GM12878 (cell line): ENCODE measurements around the gene MTFR2. TPM values are rescaled to one million over a fixed set of nuclear protein-coding genes. Genes with fewer than 3 reads are reported as not detected.
A peak's percentile ranks its signal among the peaks of the same experiment; 100 is the strongest.

Source experiments
- ATAC-seq: fragments of 200-7000 bp; cut with Tn5 transposase; 3 replicates; pipeline ENCODE4 v1.9.1; 2020; ENCODE audit warnings: mild to moderate bottlenecking, moderate library complexity
- BruUV-seq: library from RNA; stranded (reverse); fragments of 400-500 nt; replicated peaks from 2 replicates; lab custom pipeline; 2021; lab: Mats Ljungman, UMichigan
- CTCF ChIA-PET: fragments of 300-600 bp; sonication (Branson Sonifier 250); formaldehyde crosslinking; extraction: SDS; loops from one replicate; lab custom pipeline; 2021; ENCODE audit warnings: inconsistent platforms; lab: Yijun Ruan, JAX
- POLR2A ChIA-PET: fragments of 350-600 bp; formaldehyde crosslinking; extraction: SDS; loops from one replicate; lab custom pipeline; 2021; ENCODE audit warnings: inconsistent platforms; lab: Charles Lee
- RAD21 ChIA-PET: fragments of 300-600 bp; sonication (Branson Sonifier 250); formaldehyde crosslinking; loops from one replicate; lab custom pipeline; 2023; ENCODE audit warnings: antibody characterized with exemption; ENCODE audit not compliant: unreplicated experiment; lab: Charles Lee
- SMC1A ChIA-PET: fragments of 300-600 bp; sonication (Branson Sonifier 250); formaldehyde crosslinking; loops from one replicate; lab custom pipeline; 2023; ENCODE audit not compliant: unreplicated experiment, uncharacterized antibody; lab: Charles Lee
- DNase-seq: peaks from one replicate; pipeline ENCODE4 v3.0.0-alpha.2; 2011; ENCODE audit warnings: low read depth, low spot score
- FAIRE-seq: peaks from 3 replicates; lab custom pipeline; 2011; peaks lifted over from hg19 to GRCh38; lab: Jason Lieb, UNC
- H2AFZ ChIP-seq: 2 replicates; pipeline ENCODE4 v1.6.0; 2011; ENCODE audit warnings: low read depth, low read length, control low read depth; ENCODE audit not compliant: control insufficient read depth
- H3K27ac ChIP-seq: 2 replicates; pipeline ENCODE4 v1.5.1; 2011; ENCODE audit warnings: control low read depth; ENCODE audit not compliant: control insufficient read depth, insufficient read depth
- H3K27me3 ChIP-seq, 2 experiments: replicated peaks in 1 of 2; 2 replicates each; pipeline versions ENCODE4 v1.6.0 to v1.6.1; 2011; ENCODE audit warnings: low read length in 1 of 2; ENCODE audit not compliant: control insufficient read depth in 2 of 2, insufficient read depth in 2 of 2
- H3K36me3 ChIP-seq, 2 experiments: 2 replicates each; pipeline ENCODE4 v1.5.1; 2011; ENCODE audit warnings: low read length in 1 of 2; ENCODE audit not compliant: control insufficient read depth in 2 of 2, insufficient read depth in 2 of 2
- H3K4me1 ChIP-seq: 2 replicates; pipeline ENCODE4 v1.6.1; 2011; ENCODE audit warnings: mild to moderate bottlenecking, low read length, moderate library complexity, mixed read lengths; ENCODE audit not compliant: control insufficient read depth, insufficient read depth
- H3K4me2 ChIP-seq: 2 replicates; pipeline ENCODE4 v1.6.0; 2011; ENCODE audit warnings: control low read depth; ENCODE audit not compliant: control insufficient read depth, insufficient read depth
- H3K4me3 ChIP-seq: fragments of 200-600 bp; sonication (generic); 2 replicates; pipeline ENCODE4 v1.5.1; 2016
- H3K79me2 ChIP-seq: 2 replicates; pipeline ENCODE4 v1.6.0; 2011; ENCODE audit warnings: low read length; ENCODE audit not compliant: control insufficient read depth, insufficient read depth
- H3K9ac ChIP-seq: 2 replicates; pipeline ENCODE4 v1.8.0; 2011; ENCODE audit warnings: low read length, control low read depth, mixed read lengths; ENCODE audit not compliant: control insufficient read depth, insufficient read depth
- H3K9me3 ChIP-seq: replicated peaks from 3 replicates; pipeline ENCODE4 v1.5.1; 2011; ENCODE audit warnings: mild to moderate bottlenecking, low read length; ENCODE audit not compliant: control insufficient read depth, insufficient read depth
- H4K20me1 ChIP-seq: 2 replicates; pipeline ENCODE4 v1.6.0; 2011; ENCODE audit not compliant: control insufficient read depth, insufficient read depth
- CBX3 ChIP-seq: fragments of 200-600 bp; sonication (generic); IDR thresholded peaks from 2 replicates; pipeline ENCODE4 v1.6.1; 2016; ENCODE audit warnings: low read depth, borderline replicate concordance
- CREM ChIP-seq: IDR thresholded peaks from 2 replicates; pipeline ENCODE4 v1.6.1; 2014; ENCODE audit warnings: antibody characterized with exemption, low read depth
- EED ChIP-seq: sonication (generic); IDR thresholded peaks from 2 replicates; pipeline ENCODE4 v1.6.1; 2016; ENCODE audit warnings: antibody characterized with exemption, low read depth
- EP300 ChIP-seq, 2 experiments: fragments of 150-350 bp in 1 of 2; IDR thresholded peaks; 2 replicates each; pipeline ENCODE4 v1.6.1; 2011 to 2012; ENCODE audit warnings: low read depth in 2 of 2, low read length in 2 of 2, borderline replicate concordance in 1 of 2, improper control_type of control experiment in 1 of 2, inconsistent platforms in 1 of 2; ENCODE audit not compliant: control insufficient read depth in 1 of 2
- IRF5 ChIP-seq: fragments of 450-650 bp; IDR thresholded peaks from 2 replicates; pipeline ENCODE4 v1.6.1; 2017; ENCODE audit warnings: borderline replicate concordance
- KDM1A ChIP-seq: fragments of 200-600 bp; sonication (generic); IDR thresholded peaks from 2 replicates; pipeline ENCODE4 v1.6.1; 2016; ENCODE audit warnings: borderline replicate concordance
- MXI1 ChIP-seq: fragments of 150-350 bp; IDR thresholded peaks from 2 replicates; pipeline ENCODE4 v1.6.1; 2011; ENCODE audit warnings: low read depth, mild to moderate bottlenecking, inconsistent platforms, low read length, improper control_type of control experiment
- NR2C1 ChIP-seq: fragments of 450-650 bp; IDR thresholded peaks from 2 replicates; pipeline ENCODE4 v1.6.1; 2017; ENCODE audit warnings: antibody characterized with exemption, mild to moderate bottlenecking, moderate library complexity
- RELA ChIP-seq: fragments of 450-650 bp; IDR thresholded peaks from 2 replicates; pipeline ENCODE4 v1.8.0; 2014; ENCODE audit warnings: borderline replicate concordance; ENCODE audit not compliant: partially characterized antibody
- SIN3A ChIP-seq: IDR thresholded peaks from 2 replicates; pipeline ENCODE4 v1.6.1; 2012; ENCODE audit warnings: low read depth, low read length, improper control_type of control experiment
- SMAD1 ChIP-seq: fragments of 450-650 bp; IDR thresholded peaks from 2 replicates; pipeline ENCODE4 v1.6.1; 2018; ENCODE audit warnings: mild to moderate bottlenecking, low read depth; ENCODE audit not compliant: partially characterized antibody
- ZBED1 ChIP-seq: IDR thresholded peaks from 2 replicates; pipeline ENCODE4 v1.6.1; 2016; ENCODE audit warnings: borderline replicate concordance
- WGBS: methylation state at CpG from one replicate; pipeline ENCODE4 v1.1.6; 2016; ENCODE audit warnings: low lambda C conversion rate; ENCODE audit not compliant: insufficient replicate concordance, insufficient coverage; ENCODE audit errors: missing lambda C conversion rate; 5-methylcytosine and 5-hydroxymethylcytosine counted together
- in situ Hi-C: fragments of 300-500 bp; cut with MboI; formaldehyde crosslinking; loops from 9 replicates; pipeline ENCODE4 v1.14.3; 2018; ENCODE audit warnings: mixed read lengths
- intact Hi-C: fragments of 100-400 bp; cut with micrococcal nuclease; formaldehyde crosslinking; loops from one replicate; pipeline ENCODE4 v1.14.2; 2022; ENCODE audit not compliant: unreplicated experiment
- polyA plus RNA-seq, 11 experiments: library from polyadenylated mRNA; depleted of rRNA in 4 of 11; unstranded in 6 of 11; stranded (reverse) in 5 of 11; fragments of >200 nt; fragmentation: Nextera tagmentation in 4 of 11; fragmentation: Illumina TruSeq in 1 of 11; extraction: Ambion mirVana in 4 of 11; extraction: Trizol in 1 of 11; gene quantifications; 1 replicate in 1 of 11; 2 replicates in 10 of 11; pipeline versions ENCODE4 v1.2.1 to v1.2.3, GENCODE V29; 2011 to 2016; ENCODE audit warnings: inconsistent platforms in 2 of 11, missing spikeins in 2 of 11, low read depth in 1 of 11
- total RNA-seq, 4 experiments: library from RNA; depleted of rRNA in 3 of 4; stranded (reverse); fragments of >200 nt in 3 of 4; fragmentation: Illumina TruSeq in 1 of 4; extraction: Trizol in 1 of 4; gene quantifications; 2 replicates each; pipeline versions ENCODE4 v1.2.1 to v1.2.3, GENCODE V29; 2013 to 2021
- TF ChIP-seq, protein P1 (sequence below): fragments of 450-650 bp; formaldehyde crosslinking; IDR thresholded peaks from 2 replicates; pipeline ENCODE4 v1.5.0; 2022; ENCODE audit warnings: mild to moderate bottlenecking, missing genetic modification characterization

The MTFR2 gene
- total and polyA plus RNA-seq, 10 of the 15 experiments (the other 5 are each of a cell fraction or from before 2014, with no cell fraction given): 7.3 to 33.5 (median 25.3) TPM

GRCh38 chr6:136290410-136291010 is 40.4 kb upstream of the MTFR2 start (continued):
- TF ChIP-seq SIN3A (0 out of 2 replicates have a peak, but pooled peaks have one; percentile 58), EED (no peak), RELA (no peak), IRF5 (no peak), EP300 (IDR thresholded peaks at IDR 0.05; ENCODE audit: borderline replicate concordance in 1 of 2, control insufficient read depth in 1 of 2, low read depth in 2 of 2, low read length in 2 of 2) (0 out of 4 replicates have a peak, but pooled peaks of 1 of the 2 experiments have one; percentile 29), CREM (peak; percentile 52; the same call in 1 of the 2 replicates)

DNA sequence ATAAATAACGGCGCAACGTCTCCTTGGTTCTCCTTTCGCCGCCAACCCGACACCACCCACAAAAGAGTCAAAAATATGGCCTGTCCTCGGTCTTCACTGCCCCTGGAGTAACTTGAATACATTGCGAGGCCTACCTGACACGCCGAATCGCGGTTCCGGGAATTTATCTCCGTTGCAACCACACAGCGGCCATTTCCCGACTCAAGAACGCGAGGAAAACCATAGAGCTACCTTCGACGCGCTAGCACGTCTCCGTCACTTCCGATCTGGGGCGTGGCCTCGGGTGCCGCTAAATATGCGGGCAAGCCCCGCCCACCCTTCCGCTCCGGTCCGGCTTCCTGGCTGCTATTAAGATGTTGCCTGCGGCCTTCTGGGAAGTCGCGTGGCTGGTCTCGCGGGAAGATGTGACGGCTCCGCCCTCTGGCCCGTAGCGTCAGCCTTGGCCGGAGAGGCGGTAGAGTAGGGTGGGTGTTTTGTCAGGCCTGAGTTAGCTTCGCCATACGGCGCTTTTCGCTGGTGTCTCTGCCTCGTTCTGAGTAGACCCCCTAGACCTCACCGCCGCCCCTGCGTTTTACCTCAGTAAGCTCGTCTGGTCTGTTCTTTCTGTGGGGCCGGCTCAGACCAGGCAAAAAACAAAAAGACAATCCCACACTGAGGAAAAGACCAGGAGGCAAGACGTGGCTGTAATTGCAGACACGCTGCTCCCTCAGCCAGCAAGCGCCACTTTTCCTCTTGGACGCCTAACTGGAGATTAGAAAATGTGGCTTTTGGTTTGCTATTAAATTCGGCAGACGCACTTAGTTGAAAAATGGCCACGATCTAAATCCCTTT is 39.7 kb upstream of the MTFR2 start, which contains the start of gene BCLAF1:
Gene BCLAF1 (minus strand): TSS at position 268 of the 831 bp plus-strand sequence. CDS start 9,980 bp downstream, outside the sequence.
- H3K9ac ChIP-seq: peak within 1 kb of the TSS; percentile 98
- peak; percentile 93 for ATAC-seq
- ChIA-PET CTCF (interaction anchor here (0.9 to 2.5 kb wide), 4 partner anchors 28 to 502 kb away, joined by 3 to 9 read pairs (median 5); partner anchors contain the start of gene MAP3K5), SMC1A (interaction anchor here (0.6 to 1.8 kb wide), 14 partner anchors 8 to 1203 kb away, joined by 3 to 7 read pairs (median 3); partner anchors contain the start of genes MTFR2 and MYB), POLR2A (interaction anchor here (0.6 to 5.1 kb wide), 9 partner anchors 8 to 1242 kb away, joined by 3 to 59 read pairs (median 3); partner anchors contain the start of genes MAP3K5 and MTFR2), RAD21 (interaction anchor here (0.6 to 2.0 kb wide), 8 partner anchors 8 to 503 kb away, joined by 3 to 8 read pairs (median 5); partner anchors contain the start of genes MAP3K5 and MTFR2)
- peak; percentile 98 for FAIRE-seq
- peak within 1 kb of the TSS; percentile 90 for H3K4me2 ChIP-seq
- intact Hi-C loops (loop anchor here (2.0 kb wide), 1 partner anchor 39 kb away; the partner anchor contains the start of gene MTFR2), in situ Hi-C loops (loop anchor here (10.0 to 25.0 kb wide), 2 partner anchors 505 to 1277 kb away; partner anchors contain the start of gene MAP3K5)
- H3K36me3 ChIP-seq: peaks cover 0 to 4% of the 10 kb centered on the region in 2 experiments; a peak in 1 of 4 replicates
- no peaks in the 10 kb centered on the region; a peak in 1 of 4 replicates for H3K27me3 ChIP-seq
- BruUV-seq: no TSS peak
- peak; percentile 98 for DNase-seq
- H3K9me3 ChIP-seq: no peaks in the 10 kb centered on the region
- under 1% methylated on average over 60 of the region's 60 CpGs for WGBS
- peaks cover 16% of the 10 kb centered on the region; the same call in 1 of the 2 replicates for H4K20me1 ChIP-seq
- peaks cover 50% of the 10 kb centered on the region for H3K79me2 ChIP-seq
- H3K4me1 ChIP-seq: peaks cover 10% of the 10 kb centered on the region; the same call in 1 of the 2 replicates
- peak within 1 kb of the TSS; percentile 100 for H3K27ac ChIP-seq
- peak within 1 kb of the TSS; percentile 88 for H2AFZ ChIP-seq
- H3K4me3 ChIP-seq: peak within 1 kb of the TSS; percentile 72
- TF ChIP-seq KDM1A: no peak
- TF ChIP-seq, protein P1, sequence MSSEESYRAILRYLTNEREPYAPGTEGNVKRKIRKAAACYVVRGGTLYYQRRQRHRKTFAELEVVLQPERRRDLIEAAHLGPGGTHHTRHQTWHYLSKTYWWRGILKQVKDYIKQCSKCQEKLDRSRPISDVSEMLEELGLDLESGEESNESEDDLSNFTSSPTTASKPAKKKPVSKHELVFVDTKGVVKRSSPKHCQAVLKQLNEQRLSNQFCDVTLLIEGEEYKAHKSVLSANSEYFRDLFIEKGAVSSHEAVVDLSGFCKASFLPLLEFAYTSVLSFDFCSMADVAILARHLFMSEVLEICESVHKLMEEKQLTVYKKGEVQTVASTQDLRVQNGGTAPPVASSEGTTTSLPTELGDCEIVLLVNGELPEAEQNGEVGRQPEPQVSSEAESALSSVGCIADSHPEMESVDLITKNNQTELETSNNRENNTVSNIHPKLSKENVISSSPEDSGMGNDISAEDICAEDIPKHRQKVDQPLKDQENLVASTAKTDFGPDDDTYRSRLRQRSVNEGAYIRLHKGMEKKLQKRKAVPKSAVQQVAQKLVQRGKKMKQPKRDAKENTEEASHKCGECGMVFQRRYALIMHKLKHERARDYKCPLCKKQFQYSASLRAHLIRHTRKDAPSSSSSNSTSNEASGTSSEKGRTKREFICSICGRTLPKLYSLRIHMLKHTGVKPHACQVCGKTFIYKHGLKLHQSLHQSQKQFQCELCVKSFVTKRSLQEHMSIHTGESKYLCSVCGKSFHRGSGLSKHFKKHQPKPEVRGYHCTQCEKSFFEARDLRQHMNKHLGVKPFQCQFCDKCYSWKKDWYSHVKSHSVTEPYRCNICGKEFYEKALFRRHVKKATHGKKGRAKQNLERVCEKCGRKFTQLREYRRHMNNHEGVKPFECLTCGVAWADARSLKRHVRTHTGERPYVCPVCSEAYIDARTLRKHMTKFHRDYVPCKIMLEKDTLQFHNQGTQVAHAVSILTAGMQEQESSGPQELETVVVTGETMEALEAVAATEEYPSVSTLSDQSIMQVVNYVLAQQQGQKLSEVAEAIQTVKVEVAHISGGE: no peak
- TF ChIP-seq ZBED1: no peak; the same call in 1 of the 2 replicates
- no peak for TF ChIP-seq NR2C1
- TF ChIP-seq CBX3: no peak
- peak; percentile 86 for TF ChIP-seq SMAD1
- peak; percentile 54 for TF ChIP-seq MXI1
